Gastroesophageal sphincter (tissue), 2 donors: ENCODE measurements around the gene CCDC106.

ENCODE experiments used
- EP300 ChIP-seq: sonication (generic); formaldehyde crosslinking; IDR thresholded peaks from one replicate; pipeline ENCODE4 v1.6.1; 2017; ENCODE audit warnings: antibody characterized with exemption, mild to moderate bottlenecking
- POLR2A ChIP-seq, 2 donors: fragments of 450-650 bp; IDR thresholded peaks; one replicate each; pipeline ENCODE4 v1.6.1; 2017; ENCODE audit warnings: antibody characterized with exemption in 2 of 2, mild to moderate bottlenecking in 2 of 2, moderate library complexity in 1 of 2

DNA sequence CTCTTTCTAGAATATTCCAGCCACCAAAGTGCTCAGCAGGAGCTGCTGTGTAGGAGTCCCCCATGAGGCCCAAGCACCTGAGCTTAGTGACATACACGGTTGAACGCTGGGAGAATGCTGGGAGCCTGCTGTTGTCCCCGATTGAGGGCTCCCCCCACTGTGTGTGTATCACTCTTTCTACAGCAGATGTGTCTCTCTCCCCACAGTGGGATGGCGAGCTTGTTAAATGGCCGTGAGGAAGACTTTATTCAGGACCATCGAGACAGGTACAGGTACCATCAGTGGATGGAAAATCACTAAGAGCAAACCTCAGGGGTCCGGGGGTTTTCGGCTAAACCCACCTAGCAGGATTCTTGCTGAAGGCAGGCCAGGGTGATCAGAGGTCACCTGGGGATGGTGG lies 49.7 kb downstream of the CCDC106 start:
- TF ChIP-seq EP300 (no peak), POLR2A (IDR thresholded peaks at IDR 0.05) (no peak)
